ENCODE results near the gene INKA2. TPM values are rescaled to one million over a fixed set of nuclear protein-coding genes. Genes with fewer than 3 reads are reported as not detected.

Gene INKA2
- 0.35 and 0.58 TPM in 2 replicates for total RNA-seq

GRCh38 chr1:111739194-111739924 is at the start of gene INKA2:
TSS of gene INKA2 (minus strand) at chr1:111739395. CDS start at chr1:111739242, 153 bp downstream.

GRCh38 chr1:111755331-111756123 is 16.3 kb upstream of the INKA2 start, which contains the start of gene DDX20:
TSS of gene DDX20 (plus strand) at chr1:111755901. CDS start at chr1:111755925, 24 bp downstream.

Other genes with a start within 250 kb of the INKA2 start
- gene ADORA3, start 235.8 kb downstream of the INKA2 start, total RNA-seq = not detected in 2 replicates
- gene TMIGD3, start 235.8 kb downstream of the INKA2 start, total RNA-seq = not detected in 2 replicates
- gene RAP1A, start 119.6 kb downstream of the INKA2 start, total RNA-seq = 36.6 and 42.5 TPM in 2 replicates
- gene DDX20, start 16.5 kb upstream of the INKA2 start, total RNA-seq = 16.4 and 16.8 TPM in 2 replicates

Data from myometrial cell (primary cell).